SK-MEL-5 (cell line): ENCODE measurements around the gene BAG5. TPM values are rescaled to one million over a fixed set of nuclear protein-coding genes. Genes with fewer than 3 reads are reported as not detected.
"Not testable (repeated sequence)": the region's sequence is repeated elsewhere in the genome, so short reads cannot be mapped to it uniquely, and the experiment has no call there.

Source experiments
- DNase-seq: peaks from one replicate; pipeline ENCODE4 v3.0.0-alpha.2; 2016; ENCODE audit warnings: low read depth, low spot score
- in situ Hi-C: cut with HindIII; loops from 2 replicates; pipeline ENCODE4 v1.10.0; 2016; ENCODE audit warnings: low sequenced_read_pairs, high pct_unique_total_duplicates, low pct_unique_long_range_greater_than_20kb
- polyA plus RNA-seq, 2 experiments: library from polyadenylated mRNA; depleted of rRNA; stranded (reverse); fragments of >200 nt; gene quantifications; 2 replicates each; pipeline ENCODE4 v1.2.3, GENCODE V29; 2015
- total RNA-seq: library from RNA; depleted of rRNA; stranded (reverse); fragments of >200 nt; shearing (Covaris generic); gene quantifications from 2 replicates; pipeline ENCODE4 v1.2.3, GENCODE V29; 2014; rRNA removed

BAG5 gene, protein sequence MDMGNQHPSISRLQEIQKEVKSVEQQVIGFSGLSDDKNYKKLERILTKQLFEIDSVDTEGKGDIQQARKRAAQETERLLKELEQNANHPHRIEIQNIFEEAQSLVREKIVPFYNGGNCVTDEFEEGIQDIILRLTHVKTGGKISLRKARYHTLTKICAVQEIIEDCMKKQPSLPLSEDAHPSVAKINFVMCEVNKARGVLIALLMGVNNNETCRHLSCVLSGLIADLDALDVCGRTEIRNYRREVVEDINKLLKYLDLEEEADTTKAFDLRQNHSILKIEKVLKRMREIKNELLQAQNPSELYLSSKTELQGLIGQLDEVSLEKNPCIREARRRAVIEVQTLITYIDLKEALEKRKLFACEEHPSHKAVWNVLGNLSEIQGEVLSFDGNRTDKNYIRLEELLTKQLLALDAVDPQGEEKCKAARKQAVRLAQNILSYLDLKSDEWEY
- total RNA-seq = 25.2 and 26.9 TPM in 2 replicates
- 19.6 and 22.5 TPM in 2 replicates for polyA plus RNA-seq (2015; cell fraction: cytosol; rRNA removed)
- polyA plus RNA-seq (2015; cell fraction: nucleus; rRNA removed) = 40.4 and 51.8 TPM in 2 replicates

DNA sequence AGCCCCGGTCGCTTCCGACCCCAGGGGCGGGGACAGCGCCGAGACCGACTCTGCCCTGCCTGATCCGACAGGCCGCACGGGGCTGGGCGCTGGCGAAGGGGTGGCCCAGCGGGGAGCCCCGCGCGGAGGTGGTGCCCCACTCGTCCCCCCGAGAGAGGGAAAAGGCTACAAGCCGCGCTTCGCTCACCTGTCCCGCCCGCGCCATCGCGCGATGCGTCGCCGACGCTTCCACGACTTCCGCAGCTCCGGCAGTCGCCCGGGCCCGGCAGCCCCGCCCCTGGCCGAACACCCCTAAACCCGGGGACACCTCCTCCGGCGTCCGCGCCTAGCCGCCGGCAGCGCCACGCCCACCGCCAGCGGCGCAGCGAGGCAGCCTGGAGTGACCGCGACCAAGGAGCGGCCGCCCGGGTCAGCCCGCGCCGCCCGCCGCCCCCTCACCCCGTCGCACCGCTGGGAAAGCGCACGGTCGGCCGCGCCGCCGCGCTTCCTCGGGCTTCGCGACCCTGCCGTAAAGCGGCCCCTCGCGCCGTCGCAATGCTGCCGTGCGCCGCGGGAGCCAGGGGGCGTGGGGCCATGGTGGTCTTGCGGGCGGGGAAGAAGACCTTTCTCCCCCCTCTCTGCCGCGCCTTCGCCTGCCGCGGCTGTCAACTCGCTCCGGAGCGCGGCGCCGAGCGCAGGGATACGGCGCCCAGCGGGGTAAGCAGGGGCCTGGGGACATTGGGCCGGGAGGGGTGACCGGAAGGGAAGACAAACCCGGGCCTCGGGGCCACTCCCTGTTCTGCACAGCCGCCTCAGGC lies at the start of gene BAG5, which contains the start of gene COA8:
TSS of gene BAG5 (minus strand) at position 229 of the 797 bp plus-strand sequence. CDS start 1,493 bp downstream, outside the sequence.
TSS of gene COA8 (plus strand) at position 532 of the 797 bp plus-strand sequence. CDS start at position 574, 42 bp downstream.
- in situ Hi-C loops = no loop called here
- peak; percentile 69 for DNase-seq

DNA sequence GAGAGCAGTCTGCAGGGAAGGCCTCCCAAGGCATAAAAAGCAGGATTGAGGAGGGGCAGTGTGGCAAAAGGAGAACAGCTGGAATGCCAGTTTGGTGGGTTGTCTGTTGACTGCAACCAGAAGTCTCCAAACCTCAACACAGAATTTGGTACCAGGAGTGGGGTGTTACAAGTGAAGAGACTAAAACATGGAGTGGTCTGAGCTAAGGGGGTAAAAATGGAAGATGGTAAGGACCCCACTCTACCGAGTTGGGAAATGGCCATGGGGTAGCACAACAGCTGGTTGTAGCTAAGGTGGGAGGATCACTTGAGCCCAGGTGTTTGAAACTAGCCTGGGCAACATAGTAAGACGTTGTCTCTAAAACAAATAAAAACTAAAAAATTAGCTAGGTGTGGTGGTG lies 48.8 kb upstream of the BAG5 start:
- in situ Hi-C loops = no loop called here
- DNase-seq = no peak

DNA sequence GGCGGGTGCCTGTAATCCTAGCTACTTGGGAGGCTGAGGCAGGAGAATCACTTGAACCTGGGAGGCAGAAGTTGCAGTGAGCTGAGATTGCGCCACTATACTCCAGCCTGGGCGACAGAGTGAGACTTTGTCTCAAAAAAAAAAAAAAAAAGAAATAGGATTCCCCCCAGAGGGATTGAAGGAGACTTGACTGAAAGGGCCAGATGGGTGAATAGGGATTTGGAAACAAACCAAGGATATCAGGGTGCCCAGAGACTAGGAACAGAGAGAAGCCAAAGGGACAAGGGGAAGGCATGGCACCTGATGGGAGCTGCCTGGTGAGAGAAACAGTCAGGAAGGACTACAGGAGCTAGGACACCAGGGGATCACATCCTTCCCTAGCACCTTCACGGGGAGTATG lies 46.6 kb upstream of the BAG5 start:
- DNase-seq, in situ Hi-C loops: not testable (repeated sequence)

DNA sequence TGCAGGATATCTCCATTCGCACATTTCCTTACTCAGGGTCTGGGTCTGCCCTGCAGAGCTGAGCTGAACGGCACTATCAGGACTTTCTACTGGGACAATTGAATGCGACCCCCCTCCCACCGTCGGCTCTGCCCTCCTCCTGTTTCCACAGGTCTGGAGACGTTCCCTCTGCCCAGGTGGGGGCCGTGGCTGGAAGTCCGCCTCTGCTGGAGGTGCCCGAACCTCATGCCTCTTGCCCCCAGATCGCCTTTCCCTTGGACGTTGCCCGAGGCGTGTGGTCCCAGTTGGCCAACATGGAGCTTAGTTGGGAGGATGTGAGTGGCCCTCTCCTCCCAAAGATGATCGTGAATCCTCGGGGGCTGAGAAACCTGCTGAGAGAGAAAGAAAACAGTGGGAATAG lies 45.4 kb upstream of the BAG5 start:
- in situ Hi-C loops = no loop called here
- DNase-seq = no peak

DNA sequence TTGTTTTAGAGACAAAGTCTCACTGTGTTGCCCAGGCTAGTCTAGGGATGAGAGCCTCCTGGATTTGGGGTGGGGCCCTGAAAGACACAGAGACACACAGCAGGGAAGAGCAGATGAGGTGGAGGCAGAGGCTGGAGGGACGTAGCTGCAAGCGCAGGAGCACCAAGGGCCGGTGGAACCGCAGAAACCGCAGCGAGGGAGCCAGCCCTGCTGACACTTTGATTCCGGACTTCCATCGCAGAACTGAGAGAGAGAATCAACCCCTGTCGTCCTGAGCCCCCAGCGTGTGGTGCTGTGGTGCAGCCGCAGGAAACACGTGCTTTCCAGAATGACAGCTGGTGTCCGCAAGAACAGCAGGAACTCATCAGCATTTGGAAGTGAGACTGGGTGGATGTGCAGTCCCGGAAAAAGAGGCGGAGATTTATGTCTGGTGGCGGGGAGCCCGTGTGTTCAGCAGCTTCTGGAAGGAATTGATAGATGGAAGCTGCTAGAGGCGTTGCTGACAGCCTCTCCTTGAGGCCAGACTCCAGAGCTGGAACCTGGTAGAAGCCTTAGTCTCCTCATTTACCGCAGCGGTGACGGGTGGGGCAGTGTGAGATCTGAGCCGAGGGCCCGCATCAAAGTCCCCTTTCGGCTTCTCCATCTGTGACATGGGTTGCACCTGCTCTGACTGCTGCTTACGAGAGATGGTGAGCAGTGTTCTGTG lies 44.7 kb upstream of the BAG5 start:
- in situ Hi-C loops = no loop called here
- peak; percentile 86 for DNase-seq

DNA sequence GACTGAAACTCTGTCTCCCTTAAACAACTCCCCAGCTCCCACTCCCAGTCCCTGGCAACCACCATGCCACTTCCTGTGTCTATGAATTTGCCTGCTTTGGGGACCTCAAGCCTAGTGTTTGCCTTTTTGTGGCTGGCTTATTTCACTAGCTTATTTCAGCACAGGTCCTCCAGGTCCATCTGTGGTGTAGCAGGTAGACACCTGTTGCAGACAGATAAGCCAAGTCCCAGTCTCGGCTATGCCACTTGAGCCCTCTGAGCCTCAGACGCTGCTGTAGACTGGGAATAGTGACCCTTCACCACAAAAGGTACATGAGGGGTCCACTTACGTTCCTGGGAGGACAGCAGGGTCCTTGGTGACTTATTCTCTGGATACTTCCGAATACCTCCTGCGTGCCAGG lies 42.2 kb upstream of the BAG5 start:
- in situ Hi-C loops = no loop called here
- DNase-seq = no peak

DNA sequence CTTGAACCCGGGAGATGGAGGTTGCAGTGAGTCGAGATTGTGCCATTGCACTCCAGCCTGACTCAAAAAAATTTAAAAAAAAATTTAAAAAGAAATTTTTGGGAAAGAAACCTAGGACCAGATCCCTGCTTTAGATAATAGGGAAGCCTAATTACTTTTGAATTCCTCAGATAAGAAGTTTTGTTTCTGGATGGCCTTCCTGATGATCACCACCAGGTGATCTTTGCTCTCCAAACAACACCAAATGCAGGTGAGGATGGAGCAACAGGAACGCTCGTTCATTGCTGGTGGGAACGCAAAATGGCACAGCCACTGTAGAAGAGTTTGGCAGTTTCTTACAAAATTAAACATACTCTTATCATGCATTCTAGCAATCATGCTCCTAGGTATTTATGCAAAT lies 38.0 kb upstream of the BAG5 start:
- no peak for DNase-seq
- in situ Hi-C loops = no loop called here

DNA sequence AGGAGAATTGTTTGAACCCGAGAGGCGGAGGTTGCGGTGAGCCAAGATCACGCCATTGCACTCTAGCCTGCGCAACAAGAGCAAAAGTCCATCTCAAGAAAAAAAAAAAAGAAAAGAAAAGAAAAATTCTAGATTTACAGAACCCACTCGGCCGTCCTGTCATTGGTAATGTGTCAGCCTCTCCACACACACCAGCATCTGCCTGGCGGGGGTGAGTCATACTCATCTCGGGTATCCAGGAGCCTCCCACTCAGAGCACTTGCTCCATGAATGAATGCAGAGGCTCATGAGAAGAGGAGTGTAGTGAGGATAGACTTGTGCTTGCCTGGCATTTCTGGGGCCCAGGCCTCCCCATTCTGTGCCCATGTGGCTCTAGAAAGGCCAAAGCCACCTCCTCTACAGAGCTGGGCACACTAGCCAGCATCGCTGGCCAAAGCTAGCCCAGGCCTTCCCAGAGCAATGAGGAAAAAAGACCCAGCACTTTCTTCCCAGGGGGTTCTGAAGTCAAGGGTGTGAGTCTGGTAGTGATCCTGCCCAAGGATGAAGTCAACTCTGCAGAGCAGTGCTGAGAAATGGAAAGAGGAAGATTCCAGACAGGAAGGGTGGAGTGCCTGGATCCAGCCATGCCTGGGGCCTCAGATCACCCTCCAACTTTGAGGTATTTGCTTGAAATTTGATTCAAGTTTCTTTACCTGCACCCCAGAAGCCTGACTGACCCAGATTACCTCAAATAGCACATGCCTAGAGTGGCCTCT lies 35.3 kb upstream of the BAG5 start:
- in situ Hi-C loops = no loop called here
- peak; percentile 17 for DNase-seq

DNA sequence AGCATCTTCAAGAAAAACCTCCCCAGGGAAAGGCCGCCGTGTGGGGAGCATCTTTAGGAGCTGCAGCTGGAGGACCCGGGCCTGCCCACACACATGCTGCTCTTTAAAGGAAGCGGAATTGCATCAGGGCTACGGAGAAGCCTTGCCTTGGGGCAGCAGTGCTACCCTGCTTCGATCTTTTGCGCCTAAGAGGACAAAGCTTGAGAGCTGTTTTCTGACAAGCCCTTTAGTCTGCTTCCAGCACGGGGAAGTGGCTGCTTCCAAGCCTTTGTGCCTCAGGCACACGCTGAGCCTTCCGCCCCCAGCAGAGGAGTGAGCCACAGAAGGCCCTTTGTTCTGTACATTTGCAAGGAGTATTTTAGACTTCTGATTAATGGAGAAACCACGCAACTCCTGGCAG lies 31.8 kb upstream of the BAG5 start:
- in situ Hi-C loops = no loop called here
- DNase-seq = peak; percentile 100

DNA sequence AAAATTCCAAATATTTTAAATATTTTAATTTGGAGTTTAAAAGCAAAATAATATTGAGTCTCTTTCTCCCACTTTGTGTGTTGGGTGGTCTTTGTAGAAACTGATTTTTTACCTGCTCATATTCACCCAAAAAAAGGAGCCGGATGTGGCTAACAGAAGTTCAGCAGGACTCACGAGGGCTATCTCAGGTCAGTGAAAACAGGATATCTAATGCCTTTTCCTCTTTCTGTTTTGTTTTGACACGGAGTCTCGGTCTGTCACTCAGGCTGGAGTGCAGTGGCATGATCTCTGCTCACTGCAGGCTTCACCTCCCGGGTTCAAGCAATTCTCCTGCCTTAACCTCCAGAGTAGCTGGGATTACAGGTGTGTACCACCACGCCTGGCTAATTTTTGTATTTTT lies 31.1 kb upstream of the BAG5 start:
- in situ Hi-C loops = no loop called here
- DNase-seq = no peak

DNA sequence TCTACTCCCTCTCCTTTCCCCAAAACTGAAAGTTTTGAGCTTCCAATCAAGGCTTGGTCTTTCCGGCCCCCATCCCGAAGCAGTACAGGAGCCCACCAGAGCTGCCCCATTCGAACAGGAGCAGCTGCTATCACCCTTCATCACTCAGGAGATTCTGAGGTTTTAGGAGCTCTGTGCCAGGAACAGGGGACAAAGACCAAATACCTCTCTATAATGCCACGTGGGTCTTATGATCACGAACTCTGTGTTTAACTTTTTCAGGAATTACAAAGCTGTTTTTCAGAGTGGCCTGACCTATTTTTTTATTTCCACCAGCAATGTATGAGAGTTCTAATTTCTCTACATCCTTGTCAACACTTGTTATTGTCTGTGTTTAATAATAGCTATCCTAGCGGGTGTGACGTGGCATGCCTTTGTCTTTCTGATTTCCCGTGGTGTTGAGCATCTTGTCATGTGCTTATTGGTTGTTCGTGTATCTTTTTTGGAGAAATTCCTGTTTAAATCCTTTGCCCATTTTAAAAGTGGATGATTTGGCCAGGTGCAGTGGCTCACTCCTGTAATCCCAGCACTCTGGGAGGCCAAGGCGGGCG lies 22.0 kb upstream of the BAG5 start:
- in situ Hi-C loops = no loop called here

DNA sequence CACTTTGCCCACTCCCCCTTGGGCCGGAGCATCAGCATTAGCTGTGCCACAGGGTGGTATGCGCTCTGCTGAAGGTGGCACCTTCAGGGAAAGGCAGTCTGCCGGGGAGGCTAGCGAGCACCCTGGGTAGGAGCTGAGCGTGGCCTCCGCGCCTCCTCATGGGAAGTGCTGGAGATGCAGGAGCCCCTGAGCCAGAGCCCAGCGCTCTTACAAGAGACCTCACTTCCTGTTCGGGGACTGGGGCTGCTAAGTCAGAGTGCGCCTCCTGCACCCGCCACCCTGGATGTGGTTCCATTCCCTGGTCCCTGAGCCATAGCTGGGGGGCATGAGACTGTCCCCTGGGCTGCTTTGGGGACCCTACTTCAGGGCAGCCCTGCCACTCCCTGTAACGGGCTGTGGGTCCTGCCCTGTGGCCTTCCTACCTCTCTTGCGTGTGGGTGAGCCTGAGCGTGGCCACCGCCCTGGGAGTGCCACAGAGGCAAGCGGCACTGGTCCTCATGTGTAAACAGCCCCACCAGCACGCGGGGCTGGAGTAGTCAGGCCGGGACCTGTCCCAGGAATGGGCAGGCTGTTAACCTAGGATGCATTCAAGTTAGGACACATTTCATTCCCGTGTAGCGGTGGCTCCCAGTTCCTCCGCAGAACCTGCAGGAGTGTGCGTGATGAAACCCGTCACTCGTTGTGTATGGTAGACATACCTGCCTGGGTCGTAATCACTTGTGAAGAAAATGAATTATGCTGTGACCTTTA lies 19.7 kb upstream of the BAG5 start:
- DNase-seq = no peak

More for the DNA sequence above, 22.0 kb upstream of the BAG5 start:
- DNase-seq = no peak

DNA sequence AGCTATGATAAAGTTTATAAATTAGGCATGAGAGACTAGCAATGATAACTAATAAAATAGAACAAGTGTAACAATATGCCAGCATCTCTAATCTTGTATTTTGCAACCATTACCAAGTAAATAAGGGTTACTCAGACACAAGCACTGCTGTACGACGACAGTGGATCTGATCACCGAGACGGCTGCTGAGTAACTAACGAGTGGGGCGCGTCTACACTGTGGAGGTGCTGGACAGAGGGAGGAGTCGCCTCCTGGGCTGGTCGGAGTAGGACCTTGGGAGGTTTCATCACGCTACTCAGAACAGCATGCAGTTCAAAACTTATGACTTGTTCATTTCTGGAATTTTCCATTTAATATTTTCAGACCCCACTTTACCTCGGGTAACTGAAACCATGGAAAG lies 18.7 kb upstream of the BAG5 start:
- in situ Hi-C loops = no loop called here
- no peak for DNase-seq

More for the DNA sequence above, 19.7 kb upstream of the BAG5 start:
- in situ Hi-C loops = no loop called here

DNA sequence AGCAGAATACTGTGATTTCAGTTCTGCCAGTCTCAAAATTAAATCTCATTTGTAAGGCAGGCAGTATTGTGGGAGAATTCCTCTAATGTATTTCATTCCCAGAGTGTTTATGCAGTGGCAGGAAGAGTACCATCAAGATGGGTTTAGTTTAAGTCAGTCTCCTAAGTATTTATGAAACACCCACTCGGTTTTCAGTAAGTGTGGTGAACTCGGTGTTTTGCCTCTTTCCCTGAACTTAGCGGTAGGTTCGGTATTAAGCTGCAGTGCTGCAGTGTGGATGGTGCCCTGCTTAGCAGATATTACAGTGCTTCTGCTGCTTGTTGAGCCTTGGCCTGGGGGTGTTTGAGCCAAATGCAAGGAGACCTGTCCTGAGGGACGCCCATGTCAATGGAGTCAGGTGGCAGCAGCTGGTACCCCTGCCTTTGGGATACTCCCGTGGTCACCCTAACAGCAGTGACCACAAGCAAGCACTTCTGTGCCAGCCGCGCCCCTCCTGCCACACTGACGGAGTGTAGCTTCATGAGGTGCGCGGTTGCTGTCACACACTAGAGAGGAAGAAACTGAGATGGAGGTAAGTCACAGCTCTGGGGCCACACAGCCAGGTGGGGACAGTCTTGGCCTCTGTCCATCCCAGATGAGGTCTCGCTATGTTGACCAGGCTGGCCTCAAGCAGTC lies 16.1 kb upstream of the BAG5 start:
- no peak for DNase-seq
- in situ Hi-C loops = no loop called here

DNA sequence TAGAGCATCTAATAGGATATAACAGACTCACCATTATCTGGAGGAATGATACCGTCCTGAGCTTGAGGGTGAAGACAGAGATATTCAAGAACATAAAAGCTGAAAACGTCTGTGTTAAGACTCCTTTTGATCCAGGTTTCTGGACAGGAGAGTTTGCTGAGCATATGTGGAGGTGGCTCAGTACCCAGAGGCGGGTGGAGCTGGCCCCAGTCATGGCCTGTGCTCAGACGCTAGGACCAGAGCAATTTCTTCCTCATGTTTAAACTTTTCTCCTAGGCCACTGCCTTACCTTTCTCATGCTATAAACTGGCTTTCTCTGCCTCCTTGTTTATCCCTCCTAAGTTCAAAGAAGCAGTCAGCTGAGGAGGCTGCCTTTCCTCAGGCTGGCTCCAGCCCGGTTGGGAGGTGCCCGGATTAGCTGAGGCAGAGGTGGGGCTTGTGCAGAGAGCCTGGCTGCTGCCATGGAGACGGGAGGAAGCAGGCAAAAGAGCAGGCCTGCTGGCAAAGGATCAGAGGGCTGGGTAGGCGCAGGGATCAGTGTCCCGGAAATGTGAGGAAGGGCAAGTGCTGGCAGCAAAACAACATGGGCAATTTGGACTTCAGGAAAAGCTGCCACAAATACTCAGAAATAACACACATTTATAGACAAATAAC lies 14.0 kb upstream of the BAG5 start:
- in situ Hi-C loops = no loop called here

More for the DNA sequence above, 14.0 kb upstream of the BAG5 start:
- peak; percentile 92 for DNase-seq
